ENCODE measurements around the gene TIMM22.

Gene TIMM22

GRCh38 chr17:965311-965989, 31.5 kb upstream of the TIMM22 start:
- Histone ChIP-seq H3K9me2 (replicated peaks; ENCODE audit: control insufficient read depth, low read length) (no peaks in the 10 kb centered on the region), H3F3A (ENCODE audit: control insufficient read depth, insufficient read depth) (no peaks in the 10 kb centered on the region), H3K27me3 (ENCODE audit: control insufficient read depth, low read length) (no peaks in the 10 kb centered on the region), H3K27ac (ENCODE audit: low read depth, low read length) (no peak overlapping the region), H3K4me2 (ENCODE audit: low read length) (no peak overlapping the region), H3K4me3 (ENCODE audit: low read length) (no peak overlapping the region), H3K36me3 (ENCODE audit: control insufficient read depth, low read length) (no peaks in the 10 kb centered on the region), H3K9me3 (ENCODE audit: control insufficient read depth, insufficient read depth, low read length) (no peaks in the 10 kb centered on the region), H4K20me1 (ENCODE audit: control insufficient read depth, insufficient read depth, low read depth, low read length) (no peaks in the 10 kb centered on the region), H3K4me1 (ENCODE audit: control insufficient read depth, low read length) (no peaks in the 10 kb centered on the region), H3K79me2 (ENCODE audit: control insufficient read depth, low read length) (no peaks in the 10 kb centered on the region)
- no peak for TF ChIP-seq CTCF (IDR thresholded peaks at IDR 0.05; ENCODE audit: low read depth, low read length, poor library complexity, severe bottlenecking)
- TF ChIP-seq EZH2phosphoT487 (IDR thresholded peaks at IDR 0.05; ENCODE audit: borderline replicate concordance, low read length), result no peak

GRCh38 chr17:967122-967521, 29.8 kb upstream of the TIMM22 start:
- Histone ChIP-seq H3K4me2 (ENCODE audit: low read length) (no peak overlapping the region), H3K4me3 (ENCODE audit: low read length) (no peak overlapping the region), H3K27ac (ENCODE audit: low read depth, low read length) (no peak overlapping the region), H3K79me2 (ENCODE audit: control insufficient read depth, low read length) (no peaks in the 10 kb centered on the region), H3K36me3 (ENCODE audit: control insufficient read depth, low read length) (no peaks in the 10 kb centered on the region), H3K9me2 (replicated peaks; ENCODE audit: control insufficient read depth, low read length) (no peaks in the 10 kb centered on the region), H4K20me1 (ENCODE audit: control insufficient read depth, insufficient read depth, low read depth, low read length) (no peaks in the 10 kb centered on the region), H3F3A (ENCODE audit: control insufficient read depth, insufficient read depth) (no peaks in the 10 kb centered on the region), H3K27me3 (ENCODE audit: control insufficient read depth, low read length) (no peaks in the 10 kb centered on the region), H3K9me3 (ENCODE audit: control insufficient read depth, insufficient read depth, low read length) (no peaks in the 10 kb centered on the region), H3K4me1 (ENCODE audit: control insufficient read depth, low read length) (no peaks in the 10 kb centered on the region)
- TF ChIP-seq CTCF (IDR thresholded peaks at IDR 0.05; ENCODE audit: low read depth, low read length, poor library complexity, severe bottlenecking) (no peak), EZH2phosphoT487 (IDR thresholded peaks at IDR 0.05; ENCODE audit: borderline replicate concordance, low read length) (no peak)

- H3K4me2 ChIP-seq (ENCODE audit: low read length), result no peak overlapping the region
- H3K27ac ChIP-seq (ENCODE audit: low read depth, low read length), result no peak overlapping the region
- H3K4me1 ChIP-seq (ENCODE audit: control insufficient read depth, low read length), result no peaks in the 10 kb centered on the region
These were observed 27.9 kb upstream of the TIMM22 start for GRCh38 chr17:968812-969730.

More at GRCh38 chr17:968812-969730, 27.9 kb upstream of the TIMM22 start:
- H3K36me3 ChIP-seq (ENCODE audit: control insufficient read depth, low read length), result no peaks in the 10 kb centered on the region
- TF ChIP-seq EZH2phosphoT487 (IDR thresholded peaks at IDR 0.05; ENCODE audit: borderline replicate concordance, low read length) (no peak), CTCF (IDR thresholded peaks at IDR 0.05; ENCODE audit: low read depth, low read length, poor library complexity, severe bottlenecking) (no peak)
- H4K20me1 ChIP-seq (ENCODE audit: control insufficient read depth, insufficient read depth, low read depth, low read length), result no peaks in the 10 kb centered on the region
- no peak overlapping the region for H3K4me3 ChIP-seq (ENCODE audit: low read length)
- H3K9me2 ChIP-seq (replicated peaks; ENCODE audit: control insufficient read depth, low read length), result no peaks in the 10 kb centered on the region
- no peaks in the 10 kb centered on the region for H3K27me3 ChIP-seq (ENCODE audit: control insufficient read depth, low read length)
- H3K79me2 ChIP-seq (ENCODE audit: control insufficient read depth, low read length), result no peaks in the 10 kb centered on the region
- no peaks in the 10 kb centered on the region for H3F3A ChIP-seq (ENCODE audit: control insufficient read depth, insufficient read depth)
- H3K9me3 ChIP-seq (ENCODE audit: control insufficient read depth, insufficient read depth, low read length), result no peaks in the 10 kb centered on the region
